NCI-H2107 treated with DMSO at 0.1 percent for 48 hours (cell line): ENCODE results near the gene TEDC2.
"Not testable (repeated sequence)": the region's sequence is repeated elsewhere in the genome, so short reads cannot be mapped to it uniquely, and the experiment has no call there.

ENCODE experiments used
- DNase-seq: peaks from one replicate; lab custom pipeline; 2025; ENCODE audit not compliant: unreplicated experiment; lab: John Stamatoyannopoulos, UW

Gene TEDC2

GRCh38 chr16:2475413-2476344 lies 15.8 kb downstream of the TEDC2 start:
- no peak for DNase-seq

GRCh38 chr16:2476345-2476720 lies 16.4 kb downstream of the TEDC2 start:
- no peak for DNase-seq

- DNase-seq = no peak
Observed at GRCh38 chr16:2476741-2477140, 16.8 kb downstream of the TEDC2 start.

DNA sequence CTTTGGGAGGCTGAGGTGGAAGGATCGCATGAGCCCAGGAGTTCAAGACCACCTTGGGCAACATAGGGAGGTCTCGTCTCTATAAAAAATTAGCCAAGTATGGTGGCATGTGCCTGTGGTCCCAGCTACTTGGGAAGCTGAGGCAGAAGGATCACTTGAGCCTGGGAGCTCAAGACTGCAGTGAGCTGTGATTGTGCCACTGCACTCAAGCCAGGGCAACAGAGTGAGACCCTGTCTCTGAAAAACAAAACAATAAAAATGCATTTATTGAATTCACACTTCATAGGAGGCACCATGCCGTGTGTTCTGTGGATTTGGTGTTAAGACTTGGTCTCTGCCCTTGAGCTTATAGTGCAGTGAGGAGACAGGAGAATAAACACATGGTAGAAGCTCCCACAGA lies 17.4 kb downstream of the TEDC2 start:
- DNase-seq = no peak

- DNase-seq = no peak
Observed at GRCh38 chr16:2478279-2478678, 18.4 kb downstream of the TEDC2 start.

DNA sequence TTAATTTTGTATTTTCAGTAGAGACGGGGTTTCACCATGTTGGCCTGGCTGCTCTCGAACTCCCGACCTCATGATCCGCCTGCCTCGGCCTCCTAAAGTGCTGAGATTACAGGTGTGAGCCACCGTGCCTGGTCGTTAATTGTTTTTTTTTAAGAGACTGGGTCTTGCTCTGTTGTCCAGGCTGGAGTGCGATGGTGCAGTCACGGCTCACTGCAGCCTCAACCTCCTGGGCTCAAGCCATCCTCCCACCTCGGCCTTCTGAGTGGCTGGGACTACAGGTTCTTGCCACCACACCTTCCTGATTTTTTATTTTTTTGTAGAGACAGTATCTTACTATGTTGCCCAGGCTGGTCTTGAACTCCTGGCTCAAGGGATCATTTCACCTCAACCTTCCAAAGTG lies 20.1 kb downstream of the TEDC2 start:
- DNase-seq = not testable (repeated sequence)

GRCh38 chr16:2480948-2481347 lies 21.0 kb downstream of the TEDC2 start:
- no peak for DNase-seq

- DNase-seq = no peak
Observed at GRCh38 chr16:2481676-2482075, 21.8 kb downstream of the TEDC2 start.

DNA sequence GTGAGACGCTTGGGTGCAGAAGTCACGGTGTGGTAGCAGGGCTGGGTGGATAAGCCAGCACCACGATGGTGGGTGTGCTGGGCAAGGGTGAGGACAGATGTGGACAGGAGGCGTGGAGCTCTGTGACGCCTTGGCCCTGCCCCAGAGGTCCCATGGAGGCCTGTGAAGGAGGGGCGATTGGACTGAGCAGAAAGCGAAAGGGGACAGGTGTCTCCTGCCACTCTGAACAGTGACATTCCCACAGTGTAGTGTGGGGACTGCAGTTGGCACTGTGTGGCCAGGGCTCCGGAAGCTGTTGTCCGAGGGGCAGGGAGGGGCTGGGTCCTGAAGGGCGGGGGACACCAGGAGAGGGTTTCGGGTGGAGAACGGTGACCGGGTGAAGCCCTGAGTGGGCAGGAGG lies 22.3 kb downstream of the TEDC2 start:
- DNase-seq = no peak

DNA sequence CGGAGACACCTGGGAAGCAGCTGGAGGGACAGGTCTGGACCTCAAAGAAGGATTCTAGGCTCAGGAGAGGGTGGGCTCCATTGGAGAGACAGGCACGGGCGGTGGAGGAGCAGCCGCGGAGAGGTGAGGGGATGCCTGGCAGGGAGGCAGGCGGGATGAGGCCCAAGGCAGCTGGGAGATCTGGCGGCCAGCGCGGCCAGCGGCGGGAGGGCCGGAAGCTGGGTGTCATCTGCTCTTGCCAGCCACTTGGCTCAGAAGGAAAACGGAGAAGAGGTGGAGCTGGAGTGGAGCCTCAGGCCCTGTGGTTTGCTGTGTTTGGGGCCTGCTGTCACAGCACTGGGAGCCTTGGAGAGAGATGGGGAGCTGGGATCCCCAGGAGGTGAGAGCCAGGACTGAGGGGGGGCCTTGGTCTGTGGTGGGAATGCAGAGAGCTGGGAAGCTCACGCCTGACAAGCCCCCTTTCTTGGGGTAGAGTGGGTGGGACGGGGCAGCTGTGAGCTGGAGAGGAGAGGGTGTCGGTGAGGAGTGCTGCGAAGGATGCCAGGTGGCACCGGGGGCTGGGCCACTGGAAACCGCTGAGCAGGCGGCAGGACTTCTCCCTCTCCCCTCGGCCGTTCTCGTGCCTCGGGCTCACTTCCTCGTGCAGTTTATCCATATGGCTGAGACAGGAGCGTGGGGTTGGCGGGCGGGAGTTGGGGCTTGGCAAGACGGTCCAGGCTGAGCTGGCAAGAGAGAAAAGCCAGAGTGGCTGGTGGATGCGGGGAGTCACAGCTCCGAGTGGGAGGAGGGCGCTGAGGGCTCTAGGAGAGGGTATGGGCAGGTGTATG lies 23.0 kb downstream of the TEDC2 start:
- DNase-seq = peak; percentile 83

- no peak for DNase-seq
Observed at GRCh38 chr16:2483939-2484897, 24.3 kb downstream of the TEDC2 start.

DNA sequence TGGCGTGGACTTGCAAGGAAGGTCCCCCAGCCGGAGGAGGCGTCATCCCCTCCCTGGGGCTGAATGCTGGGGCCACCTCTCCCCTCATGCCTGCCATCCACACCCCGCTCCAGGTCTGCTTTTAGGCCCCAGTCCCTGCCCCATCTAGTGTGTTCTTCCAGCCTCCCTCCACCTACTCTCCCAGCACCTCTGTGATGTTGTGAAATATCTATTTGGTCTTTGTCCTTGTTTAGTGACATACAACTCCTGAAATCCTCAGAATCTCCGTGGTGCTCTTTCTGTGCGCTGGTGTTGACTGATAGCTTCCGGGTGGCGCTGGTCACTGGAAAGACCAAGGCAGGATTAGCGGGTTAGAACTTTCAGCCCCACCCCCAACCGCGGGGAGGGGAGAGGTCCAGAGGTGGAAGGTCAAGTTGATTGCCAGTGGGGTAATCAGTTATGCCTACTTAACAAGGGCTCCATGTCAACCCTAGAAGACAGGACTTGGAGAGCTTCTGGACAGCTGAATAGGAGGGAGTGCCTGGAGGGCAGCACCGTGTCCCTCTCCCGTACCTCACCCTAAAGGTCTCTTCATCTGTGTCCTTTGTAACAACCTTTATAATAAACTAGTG lies 25.1 kb downstream of the TEDC2 start:
- no peak for DNase-seq

DNA sequence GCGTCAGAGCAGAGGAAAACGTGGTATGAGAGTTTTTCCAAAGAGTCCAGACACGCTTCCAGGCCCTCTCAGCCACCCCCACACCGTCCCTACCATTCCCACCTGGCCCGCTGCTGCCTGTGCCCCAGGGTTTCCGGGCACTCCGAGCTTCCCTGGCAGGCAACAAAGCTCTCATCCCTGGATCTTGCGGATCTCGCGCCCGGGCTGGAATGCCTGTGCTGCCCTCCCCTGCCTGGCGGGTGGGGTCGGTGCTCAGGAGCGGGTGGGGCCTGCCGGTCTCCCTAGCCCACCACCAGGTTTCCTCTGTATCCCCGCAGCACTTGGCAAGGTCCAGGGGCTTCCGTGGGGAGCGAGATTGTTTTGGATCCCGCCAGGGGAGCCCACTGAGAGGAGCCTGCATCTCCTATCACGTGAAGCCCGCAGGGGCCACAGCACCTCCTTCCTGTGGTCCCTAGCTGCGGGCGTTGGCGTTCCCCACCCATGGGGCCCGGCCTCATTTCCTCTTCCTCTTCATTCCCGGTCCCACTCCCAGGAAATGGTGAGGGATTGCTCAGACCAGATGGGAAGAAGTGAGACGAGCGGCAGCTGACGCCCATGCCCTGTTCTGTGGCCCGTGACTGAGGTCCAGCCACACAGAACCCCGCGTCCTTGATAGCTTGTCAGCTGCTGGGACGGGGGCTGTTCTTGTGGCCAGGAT lies 26.1 kb downstream of the TEDC2 start:
- no peak for DNase-seq

DNA sequence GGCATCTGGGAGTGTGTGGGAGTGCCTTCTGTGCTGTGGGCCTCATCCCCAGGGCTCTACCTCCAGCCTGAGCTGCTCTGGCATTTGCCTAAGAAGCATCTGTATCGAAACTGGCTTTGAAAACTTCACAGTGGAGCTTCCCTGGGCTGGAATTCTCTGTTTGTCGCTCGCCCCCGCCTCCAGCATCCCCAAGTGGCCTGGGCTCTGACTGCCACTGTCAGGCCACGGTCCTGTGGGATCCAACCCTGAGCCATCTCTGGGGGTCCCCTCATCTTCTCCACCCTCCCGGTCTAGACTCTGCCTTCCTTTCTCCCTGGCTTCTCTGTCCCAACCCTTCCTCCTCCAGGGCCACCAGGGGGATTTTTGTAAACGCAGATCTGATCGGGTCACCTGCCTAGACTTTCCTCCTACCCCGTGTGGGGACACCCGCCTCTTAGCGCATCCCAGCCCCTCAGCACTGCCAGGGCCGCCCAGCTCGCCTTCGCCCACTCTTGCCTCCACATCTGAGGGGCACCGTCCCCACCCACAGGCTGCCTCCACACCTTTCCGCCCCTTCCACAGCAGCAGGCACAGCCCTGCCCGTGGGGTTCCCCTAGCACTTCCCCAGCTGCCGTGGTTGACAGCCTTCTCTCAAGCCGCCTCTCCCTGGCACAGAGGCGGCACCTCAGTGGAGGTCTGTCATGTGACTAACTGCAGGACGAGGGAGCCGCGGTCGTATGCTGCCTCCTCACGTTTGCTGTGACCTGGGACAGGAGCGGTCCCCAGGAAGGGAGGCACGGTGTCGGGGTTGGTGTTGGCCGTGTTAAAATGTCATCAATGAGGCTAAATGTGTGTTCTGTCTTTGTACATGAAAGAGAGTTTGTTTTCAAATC lies 27.0 kb downstream of the TEDC2 start:
- peak; percentile 58 for DNase-seq

DNA sequence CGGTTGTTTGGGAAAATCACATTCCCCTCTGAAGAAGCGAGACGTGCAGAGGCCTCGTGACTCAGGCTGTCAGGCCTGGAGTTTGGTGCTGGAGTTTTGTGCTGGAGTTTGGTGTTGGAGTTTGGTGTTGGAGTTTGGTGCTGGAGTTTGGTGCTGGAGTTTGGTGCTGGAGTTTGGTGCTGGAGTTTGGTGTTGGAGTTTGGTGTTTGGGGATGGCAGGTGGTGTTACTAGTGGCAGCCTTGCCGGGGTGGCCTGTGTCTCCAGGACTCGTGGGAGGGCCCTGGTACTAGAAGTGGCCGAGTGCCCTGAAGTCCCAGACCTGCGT lies 27.6 kb downstream of the TEDC2 start:
- DNase-seq = no peak

DNA sequence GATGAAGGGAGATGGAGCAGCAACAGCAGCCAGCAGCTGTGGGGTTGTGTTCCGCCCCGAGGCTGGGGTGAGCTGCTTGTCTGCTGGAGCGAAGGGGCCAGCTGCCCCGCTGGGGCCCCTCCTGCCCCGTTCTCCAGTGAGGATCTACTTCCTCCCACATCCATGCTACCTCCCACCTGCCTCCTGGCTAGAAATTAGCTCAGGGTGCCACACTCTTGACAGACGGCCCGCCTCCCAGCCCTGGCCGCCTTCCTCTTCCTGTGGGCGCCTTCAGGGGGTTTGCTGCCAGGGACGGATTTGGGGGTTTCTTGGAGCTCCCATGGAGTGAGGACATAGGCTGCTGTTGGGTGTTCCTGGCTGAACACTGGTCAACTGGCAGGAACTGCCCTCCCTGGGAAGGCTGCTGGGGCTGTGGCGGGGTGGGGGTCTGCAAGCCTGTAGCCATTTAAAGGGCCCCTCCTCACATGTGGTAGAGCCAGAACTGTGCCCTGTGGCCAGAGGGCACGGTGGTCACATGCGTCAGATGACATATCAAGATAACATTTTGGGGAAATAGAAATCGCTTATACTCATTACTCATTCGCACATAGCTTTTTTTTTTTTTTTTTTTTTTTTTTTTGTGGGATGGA lies 28.1 kb downstream of the TEDC2 start:
- DNase-seq = no peak

GRCh38 chr16:2489581-2489980 lies 29.7 kb downstream of the TEDC2 start:
- no peak for DNase-seq

- DNase-seq = peak; percentile 85
Observed at GRCh38 chr16:2490190-2491105, 30.5 kb downstream of the TEDC2 start.
